Stimulated activated CD4-positive, alpha-beta T cell treated with anti-CD3 and anti-CD28 coated beads, Interleukin-2, amount 100 ng/mL, for 4 hours (primary cell): ENCODE results near the gene ATP5MG.
"Not testable (repeated sequence)": the region's sequence is repeated elsewhere in the genome, so short reads cannot be mapped to it uniquely, and the experiment has no call there.

Experiments used
- DNase-seq: peaks from one replicate; pipeline ENCODE4 v3.0.0-alpha.2; 2020; ENCODE audit warnings: low read depth

Gene ATP5MG

DNA sequence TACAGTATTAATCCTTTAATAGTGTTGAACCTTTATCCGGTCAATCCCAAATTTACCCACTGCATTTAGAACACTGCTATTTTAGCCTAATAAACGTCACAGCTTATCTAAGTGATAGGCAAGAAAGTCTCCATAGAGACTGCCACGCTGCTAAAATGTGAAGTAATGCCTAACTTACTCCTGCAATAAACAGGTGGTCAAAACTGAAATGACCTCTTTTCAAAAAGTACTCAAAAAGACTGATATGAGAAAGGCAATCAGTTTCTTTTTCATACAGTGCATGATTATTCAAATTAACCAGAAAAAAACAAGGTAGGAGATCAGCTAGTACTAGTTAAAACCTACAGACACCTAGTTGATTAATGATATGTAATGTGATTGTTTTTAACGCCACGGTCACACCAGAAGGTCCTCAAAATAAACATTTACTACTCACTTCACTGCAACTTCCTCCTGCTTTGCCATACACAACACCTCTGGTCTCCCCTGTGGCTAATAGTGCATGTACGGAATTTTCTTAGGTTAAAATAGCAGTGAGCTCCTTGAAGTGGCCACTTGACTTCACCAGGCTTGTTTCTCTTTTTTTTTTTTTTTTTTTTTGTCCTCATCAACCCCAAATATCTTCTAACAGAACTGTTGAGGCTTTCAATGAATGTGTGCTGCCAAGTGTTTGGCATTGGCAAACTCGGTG is 8.8 kb downstream of the ATP5MG start:
- no peak for DNase-seq

DNA sequence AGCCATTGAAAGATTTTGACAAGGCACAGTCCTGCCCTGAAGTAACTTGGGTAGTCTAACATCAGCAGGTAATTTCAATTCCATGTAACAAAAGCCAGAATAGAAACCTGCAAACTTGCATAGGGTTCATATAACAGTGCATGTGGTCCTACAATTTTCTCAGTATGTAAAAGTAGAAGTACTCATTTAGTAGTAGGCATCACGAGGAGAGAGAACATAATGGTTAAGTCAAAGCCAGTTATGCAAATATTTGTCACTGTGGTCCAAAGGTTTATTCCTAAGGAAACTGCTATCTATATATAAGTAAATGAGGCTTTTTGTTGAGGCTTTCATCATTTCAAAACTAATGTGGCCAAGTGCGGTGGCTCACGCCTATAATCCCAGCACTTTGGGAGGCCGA is 10.1 kb downstream of the ATP5MG start:
- no peak for DNase-seq

DNA sequence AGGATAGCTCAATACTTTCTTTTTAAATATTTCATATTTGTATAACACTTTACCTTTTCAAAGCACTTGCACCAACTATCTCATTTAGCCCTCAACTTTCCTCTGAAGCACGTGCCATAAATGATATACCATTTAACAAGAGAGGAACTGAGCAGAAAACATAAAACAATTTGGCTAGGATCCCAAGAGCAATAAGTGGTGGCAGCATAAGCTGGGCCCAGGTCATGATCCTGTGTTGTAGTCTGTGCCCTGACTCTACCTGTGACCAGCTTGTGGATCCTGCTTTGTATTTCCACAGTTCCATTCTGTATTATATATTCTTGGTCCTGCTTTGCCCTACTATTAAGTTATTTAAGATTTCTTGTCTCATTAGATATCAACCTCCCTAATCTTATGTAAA is 11.5 kb downstream of the ATP5MG start:
- no peak for DNase-seq

DNA sequence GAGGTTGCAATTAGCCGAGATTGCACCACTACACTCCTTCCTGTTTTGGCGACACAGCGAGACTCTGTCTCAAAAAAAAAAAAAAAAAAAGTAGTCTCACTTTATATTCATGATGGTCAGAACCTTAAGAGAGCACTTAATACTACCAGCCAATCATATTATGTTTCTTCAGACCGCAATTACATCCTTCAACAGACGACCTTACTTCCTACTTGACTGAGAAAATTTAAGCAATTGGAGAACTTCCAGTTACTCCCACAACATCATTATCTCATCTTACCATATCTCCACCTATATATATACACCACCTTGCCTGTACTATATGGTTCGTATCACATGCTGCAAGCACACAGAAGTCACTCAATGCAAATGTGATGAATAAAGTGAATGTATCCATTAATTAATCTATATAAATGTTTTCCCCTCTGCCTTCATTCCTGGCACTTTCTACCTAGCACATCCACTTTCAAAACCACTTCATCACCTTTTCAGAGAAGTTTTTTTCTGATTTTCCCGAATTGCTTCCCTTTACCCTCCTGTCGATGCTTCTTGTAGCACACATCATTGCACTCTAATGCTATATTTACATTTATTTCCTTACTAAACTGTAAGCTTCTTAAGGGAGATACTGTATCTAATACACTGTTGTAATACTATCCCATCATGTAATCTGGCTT is 13.8 kb downstream of the ATP5MG start:
- DNase-seq = no peak

DNA sequence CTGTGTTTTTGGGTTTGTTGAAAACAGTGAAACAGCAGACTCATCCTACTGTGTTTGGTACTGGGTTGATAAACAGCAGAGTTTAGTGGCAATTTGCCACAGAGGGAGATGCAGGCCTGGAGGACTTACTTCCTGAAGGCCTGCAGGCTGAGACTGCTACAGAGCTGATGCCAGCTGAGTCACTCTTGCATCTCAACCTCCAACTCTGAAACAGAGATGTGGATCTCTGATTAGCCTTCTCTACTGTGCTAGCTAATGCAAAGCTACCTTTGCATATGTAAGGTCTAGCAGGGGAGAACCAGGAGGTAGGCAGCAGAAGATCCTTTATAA is 14.3 kb downstream of the ATP5MG start:
- DNase-seq = no peak

DNA sequence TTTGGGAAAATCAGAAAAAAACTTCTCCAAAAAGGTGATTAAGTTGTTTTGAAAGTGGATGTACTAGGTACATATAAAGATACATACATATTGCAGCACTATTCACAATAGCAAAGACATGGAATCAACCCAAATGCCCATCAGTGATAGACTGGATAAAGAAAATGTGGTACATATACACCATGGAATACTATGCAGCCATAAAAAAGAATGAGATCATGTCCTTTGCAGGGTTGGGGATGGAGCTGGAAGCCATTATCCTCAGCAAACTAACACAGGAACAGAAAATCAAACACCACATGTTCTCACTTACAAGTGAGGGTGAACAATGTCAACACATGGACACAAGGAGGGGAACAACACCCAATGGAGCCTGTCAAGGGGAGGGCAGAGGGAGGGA is 15.5 kb downstream of the ATP5MG start:
- DNase-seq = not testable (repeated sequence)

DNA sequence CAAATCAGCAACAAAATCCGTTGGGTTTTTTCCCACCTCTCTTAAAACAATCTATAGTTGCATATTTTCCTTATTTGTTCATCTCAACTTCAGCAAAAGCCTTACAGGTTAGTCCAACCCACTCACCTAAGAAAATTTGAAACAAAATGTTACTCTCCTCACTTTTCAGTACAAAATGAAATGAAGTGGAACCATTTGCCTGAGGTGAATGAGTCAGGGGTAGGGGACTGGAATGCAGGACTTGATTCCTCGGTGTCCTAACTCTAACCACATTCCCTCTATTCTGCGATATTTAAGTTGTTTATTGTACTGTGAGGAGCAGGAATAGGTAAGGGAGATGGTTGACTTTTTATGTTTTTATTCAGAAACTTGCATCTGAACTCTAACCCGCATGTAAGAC is 16.4 kb downstream of the ATP5MG start:
- DNase-seq = no peak

DNA sequence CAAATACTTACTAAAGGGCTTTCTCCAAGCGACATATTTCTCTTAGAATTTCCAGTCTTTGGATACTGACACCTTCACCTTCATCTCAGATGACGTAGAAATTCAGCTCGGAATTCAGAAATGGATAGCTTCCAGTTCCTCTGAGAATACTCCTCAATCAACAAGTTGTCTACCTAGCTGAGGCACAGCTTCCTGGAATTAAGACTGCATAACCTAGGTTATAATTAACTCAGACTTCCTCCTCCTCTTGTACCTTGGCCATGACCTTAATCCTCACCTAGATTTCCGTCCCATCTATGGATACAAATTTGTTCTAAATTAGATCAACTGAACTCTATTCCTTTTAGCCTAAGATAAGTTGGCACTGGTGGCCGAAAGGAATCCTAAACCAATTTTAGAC is 17.4 kb downstream of the ATP5MG start:
- DNase-seq = no peak

DNA sequence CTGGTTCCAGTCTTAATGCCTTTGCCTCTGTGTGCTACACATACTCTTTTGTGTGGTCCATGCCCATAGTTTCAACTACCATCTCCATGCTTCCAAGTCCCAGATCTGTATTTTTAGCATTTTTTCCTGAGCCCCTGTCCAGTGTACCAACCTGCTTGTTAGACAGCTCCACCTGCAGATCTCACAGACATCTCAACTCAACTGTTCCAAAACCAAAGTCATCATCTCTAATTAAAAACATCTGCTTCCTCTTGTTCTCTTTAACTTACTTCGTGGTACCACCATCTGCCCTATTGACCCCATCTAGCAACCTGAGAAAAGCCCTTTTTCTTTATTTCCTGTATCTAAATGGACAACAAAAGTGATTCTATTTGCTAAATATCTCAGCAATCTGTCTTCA is 26.3 kb downstream of the ATP5MG start:
- DNase-seq = no peak

DNA sequence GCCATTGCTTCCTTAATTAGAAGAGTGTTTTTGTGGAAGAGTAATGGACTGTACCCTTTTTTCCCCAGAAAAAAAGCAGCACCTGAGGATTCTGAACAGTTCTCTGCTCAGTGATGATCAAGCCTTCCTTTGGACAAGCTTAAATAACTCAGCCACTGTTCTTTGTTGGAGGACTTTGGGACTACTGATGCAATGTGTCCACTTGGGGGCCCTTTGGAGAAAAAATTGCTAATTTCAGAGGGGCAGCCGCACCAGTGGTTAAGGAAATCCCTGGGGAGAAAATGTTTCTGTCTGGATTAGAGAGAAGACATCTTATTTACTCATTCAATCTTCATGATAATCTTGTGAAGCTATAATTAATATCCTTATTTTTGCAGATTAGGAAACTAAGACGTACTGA is 29.6 kb downstream of the ATP5MG start:
- no peak for DNase-seq

DNA sequence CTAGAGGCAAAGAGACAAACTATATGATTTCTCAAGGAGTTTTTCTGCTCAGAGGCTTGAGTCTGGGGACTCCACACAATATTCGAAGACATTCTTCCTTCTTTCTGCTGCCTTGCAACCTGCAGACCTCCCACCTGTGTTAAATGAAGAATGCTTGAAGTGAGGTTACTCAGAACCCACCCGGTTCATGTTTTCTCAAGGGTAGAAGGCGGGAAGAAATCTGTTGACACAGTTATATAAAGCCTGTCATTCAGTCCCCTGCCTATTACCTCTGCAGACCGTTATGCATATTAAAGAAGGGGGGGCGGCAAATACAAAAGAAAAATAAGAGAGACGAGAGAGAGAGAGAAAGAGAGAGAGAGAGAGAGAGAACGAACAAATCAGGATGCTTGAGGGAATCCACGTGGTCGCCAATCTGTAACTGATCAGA is 32.7 kb downstream of the ATP5MG start:
- DNase-seq = no peak

DNA sequence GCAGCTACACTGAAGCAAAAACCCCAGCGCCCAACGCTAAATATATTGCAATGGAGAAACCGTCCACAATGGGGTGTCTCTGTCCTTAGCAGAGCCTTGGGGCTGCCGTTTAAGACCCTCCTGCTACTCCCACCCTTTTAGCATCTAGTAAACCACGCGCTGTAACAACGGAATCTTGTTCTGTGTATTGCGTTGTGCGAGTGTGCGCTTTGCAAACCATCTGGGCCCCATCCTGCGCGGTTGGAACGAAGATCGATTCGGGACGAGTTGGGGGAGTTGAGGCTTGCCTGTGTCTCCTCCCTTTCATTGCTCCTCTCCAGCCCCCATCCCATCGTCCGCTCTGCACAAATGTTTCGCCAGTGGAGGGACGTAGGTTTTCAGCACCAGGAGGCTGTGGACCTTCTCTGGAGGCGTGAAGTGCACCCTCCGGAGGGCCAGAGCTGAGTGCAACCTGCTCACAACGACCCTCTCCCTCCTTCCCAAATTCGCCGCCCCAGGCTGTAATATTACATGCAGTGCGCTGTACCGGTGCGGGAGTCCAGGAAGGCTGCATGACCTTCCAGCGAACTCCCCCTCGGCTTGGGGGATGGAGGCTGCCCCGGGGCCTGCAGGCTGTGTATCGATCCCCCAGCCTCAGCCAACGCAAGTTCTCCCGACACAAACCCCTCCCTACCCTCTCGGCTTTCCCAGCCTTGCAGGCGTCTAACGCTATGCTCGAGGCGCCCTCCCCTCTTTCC is 33.3 kb downstream of the ATP5MG start:
- peak; percentile 19 for DNase-seq

DNA sequence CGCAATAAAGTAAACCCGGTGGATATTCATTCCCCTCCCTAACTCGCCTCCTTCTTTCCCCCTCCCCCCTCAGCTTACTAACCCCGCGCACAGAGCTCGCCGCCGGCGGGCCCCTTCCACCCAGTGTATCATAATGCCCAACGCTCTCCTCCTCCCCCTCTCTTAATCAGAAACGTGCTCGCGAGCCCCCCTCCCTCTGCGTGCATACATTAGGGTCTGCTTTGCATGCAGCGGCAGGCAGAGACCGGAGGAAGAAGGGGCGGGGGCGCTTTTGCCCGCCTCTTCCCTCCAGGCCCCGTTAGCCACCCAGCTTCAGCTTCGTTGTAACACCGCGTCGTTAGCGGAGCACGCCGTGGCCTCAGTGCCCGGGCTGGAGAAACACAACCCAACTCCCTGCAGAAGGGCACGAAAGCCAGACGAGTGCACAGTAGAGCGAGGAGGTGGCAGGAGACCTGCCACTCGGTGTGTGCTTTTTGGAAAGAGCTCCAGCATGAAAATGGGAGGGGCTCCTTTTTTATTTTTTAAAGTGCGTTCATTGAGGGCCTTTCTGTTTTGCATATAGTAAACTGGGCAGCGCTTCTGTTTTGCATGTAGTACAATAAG is 34.0 kb downstream of the ATP5MG start:
- DNase-seq = peak; percentile 33

DNA sequence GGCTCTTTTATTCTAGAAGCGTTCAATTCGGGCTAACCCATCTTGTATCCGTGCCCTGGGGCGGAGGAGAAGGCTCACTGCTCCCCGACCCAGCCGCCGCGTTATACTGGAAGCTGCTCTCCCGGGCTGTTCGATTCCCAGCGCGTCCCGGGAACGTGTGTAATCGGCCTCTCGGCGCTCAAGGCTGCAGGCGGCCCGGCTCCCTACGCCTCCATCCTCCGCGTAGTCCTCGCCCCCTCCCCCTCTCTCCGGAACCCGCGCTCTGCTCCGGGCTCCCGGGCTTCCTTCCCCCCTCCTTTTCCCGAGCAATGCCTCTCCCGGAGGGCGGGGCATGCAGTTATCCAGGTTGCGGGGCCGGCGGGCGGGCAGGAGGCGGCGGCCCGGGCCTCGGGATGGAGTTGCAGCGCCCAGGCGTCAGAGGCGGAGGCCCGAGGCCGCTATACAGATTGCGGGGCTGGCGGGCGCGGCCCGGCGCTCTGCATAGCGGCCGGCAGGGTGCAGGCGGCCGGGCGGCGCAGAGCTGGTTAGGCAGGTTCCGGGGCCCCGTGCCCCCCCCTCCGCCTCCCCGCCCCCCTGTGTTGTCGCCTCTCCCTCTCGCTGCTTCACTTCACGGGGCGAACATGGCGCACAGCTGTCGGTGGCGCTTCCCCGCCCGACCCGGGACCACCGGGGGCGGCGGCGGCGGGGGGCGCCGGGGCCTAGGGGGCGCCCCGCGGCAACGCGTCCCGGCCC is 34.7 kb downstream of the ATP5MG start, which contains the start of gene KMT2A:
Gene KMT2A, plus strand, starts transcription at position 600 of the 732 bp plus-strand sequence. Its CDS starts 21 bp downstream, at position 621.
- DNase-seq = peak; percentile 87

DNA sequence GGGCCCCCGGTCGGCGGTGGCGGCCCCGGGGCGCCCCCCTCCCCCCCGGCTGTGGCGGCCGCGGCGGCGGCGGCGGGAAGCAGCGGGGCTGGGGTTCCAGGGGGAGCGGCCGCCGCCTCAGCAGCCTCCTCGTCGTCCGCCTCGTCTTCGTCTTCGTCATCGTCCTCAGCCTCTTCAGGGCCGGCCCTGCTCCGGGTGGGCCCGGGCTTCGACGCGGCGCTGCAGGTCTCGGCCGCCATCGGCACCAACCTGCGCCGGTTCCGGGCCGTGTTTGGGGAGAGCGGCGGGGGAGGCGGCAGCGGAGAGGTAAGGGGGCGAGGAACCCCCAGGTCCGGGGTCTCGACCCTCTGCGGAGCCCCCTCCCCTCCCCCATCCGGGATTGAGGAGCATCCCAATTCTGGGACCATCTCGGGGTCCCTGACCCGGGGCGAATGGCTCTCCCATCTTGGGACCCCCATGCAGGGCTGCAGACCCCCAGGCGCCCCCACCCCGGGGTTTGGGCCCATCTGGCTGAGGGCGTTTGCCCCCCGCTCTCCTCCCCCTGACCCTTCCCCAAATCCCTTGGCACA is 35.3 kb downstream of the ATP5MG start:
- peak; percentile 30 for DNase-seq

DNA sequence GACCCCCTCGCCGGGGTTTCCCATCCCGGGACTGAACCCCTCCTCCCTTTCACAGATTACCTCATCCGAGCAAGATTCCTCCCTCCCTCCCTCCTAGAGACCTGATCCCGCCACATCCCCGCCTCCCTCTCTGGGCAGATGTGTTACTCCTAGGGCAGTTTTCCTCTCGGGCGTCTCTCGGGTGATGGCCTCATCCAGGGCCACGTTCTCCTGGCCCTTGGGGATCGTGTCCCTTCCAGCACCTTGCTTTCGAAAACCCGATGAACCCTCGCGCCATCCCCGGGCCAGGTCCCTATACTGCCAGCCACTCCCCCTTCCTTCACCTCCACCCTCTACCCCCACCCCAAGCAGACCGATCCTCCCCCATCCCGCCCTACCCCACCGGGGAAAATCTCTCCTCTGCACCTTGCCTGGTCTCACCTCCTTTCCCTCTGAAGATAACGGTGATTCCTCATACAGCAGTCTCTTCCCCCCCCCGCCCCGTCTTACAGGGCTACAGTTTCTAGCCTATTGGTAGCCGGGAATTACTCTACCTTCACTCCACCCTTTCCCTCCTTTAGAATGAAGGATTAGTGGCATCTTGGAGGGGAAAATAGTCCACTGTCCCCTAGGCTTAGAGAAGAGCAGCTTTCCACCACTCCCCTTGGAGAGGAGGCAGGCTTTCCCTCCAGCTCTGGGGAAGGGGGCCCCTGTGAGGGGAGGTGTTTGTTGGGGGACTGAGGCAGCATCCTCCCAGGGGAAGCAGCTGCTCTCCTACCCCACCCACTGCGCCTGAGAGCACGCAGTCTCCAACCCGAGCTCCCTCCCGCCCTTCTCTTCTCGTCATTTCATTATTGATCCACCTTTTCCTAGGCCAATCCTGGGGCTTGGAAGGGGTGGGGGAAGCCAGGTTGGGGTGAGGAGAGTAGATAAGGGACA is 36.1 kb downstream of the ATP5MG start:
- DNase-seq = peak; percentile 32

DNA sequence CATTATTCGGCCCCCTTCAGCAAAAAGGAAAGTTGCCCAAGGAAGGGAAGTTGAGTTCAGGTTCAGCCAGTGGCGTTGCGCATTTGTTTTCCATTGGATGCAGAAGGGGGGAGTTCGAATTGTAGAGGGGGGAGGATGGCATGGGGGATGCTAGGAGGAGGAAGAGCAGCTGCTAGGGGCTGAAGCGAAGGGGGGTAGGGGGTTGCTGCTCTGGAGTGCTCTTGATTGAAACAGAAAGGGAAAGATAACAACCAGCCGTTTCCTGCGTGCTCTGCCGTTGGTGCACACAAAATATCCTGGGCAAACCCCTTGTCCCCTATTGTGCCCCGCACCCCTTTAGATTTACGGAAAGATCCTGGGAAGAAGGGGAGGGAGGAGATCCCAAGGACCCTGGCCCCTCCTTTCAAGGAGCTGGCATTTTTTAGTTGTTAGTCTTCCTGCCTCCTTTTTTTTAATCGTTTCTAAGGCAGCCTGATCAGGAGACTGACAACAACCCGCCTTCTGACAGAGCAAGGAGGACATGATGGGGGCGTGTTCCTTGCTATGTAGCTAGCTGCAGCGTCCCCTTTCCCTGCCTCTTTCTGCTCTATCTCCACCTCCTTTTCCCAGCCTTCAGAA is 37.0 kb downstream of the ATP5MG start:
- peak; percentile 27 for DNase-seq

DNA sequence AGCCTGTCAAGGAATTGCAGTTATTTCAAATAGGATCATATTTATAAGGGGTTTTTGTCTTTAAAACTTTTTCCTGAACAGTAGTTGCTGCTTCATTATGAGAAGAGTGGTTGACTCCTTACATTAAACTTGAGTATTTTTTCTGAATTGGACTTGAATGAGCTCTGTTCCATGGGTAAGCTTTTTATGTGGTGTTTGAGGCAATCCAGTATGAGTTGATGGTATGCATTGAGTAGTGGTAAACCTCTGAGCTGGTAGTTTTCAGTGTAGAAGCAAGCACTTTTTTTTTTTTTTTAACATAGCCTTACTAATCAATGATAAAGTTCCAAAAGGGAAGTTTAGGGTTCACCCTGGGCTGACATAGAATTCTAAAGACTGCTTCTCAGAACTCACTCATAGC is 38.2 kb downstream of the ATP5MG start:
- DNase-seq = no peak

DNA sequence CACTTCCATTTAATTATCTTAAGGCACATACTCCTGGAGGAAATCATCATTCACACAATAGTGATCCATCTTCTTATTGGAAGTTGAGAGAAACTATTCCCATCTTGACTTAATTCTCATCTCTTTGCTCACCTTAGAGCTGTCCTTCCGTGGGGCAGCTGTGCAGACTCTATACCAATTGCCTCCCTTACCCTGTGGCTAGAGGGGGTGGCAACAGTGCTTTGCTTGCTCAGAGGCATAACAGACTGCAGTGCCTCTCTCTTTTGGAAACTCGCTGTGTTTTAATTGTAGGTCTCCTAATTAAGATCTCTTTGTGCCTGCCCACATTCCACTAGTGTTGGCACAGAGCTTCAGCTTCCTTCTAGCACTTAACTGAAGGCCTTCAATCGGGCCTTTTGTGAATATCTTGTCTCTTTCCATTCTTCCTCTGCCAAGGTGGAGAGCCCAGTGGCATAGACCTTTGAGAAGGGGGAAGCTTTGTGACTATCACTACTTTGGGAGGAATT is 40.4 kb downstream of the ATP5MG start:
- DNase-seq = no peak

DNA sequence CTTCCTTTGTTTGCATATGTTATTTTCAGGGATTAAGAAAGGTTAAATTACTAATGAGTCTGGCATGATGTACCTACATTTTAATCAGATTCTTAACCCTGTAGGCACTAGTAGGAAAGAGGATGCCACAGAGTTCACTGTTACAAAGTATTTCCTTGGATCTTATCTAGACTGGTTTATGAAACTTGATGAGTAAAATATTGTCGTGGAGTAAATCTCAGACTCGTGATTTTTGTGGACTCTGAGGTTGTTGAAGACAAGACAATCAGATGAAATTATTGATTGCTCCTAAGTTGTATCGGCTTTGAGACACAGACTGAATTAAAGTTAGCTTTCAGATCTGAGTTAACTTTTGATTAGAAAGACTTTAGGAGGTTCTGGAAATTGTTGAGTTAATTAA is 40.9 kb downstream of the ATP5MG start:
- no peak for DNase-seq
